GM12872 (cell line): ENCODE results near the gene MROH8.

Experiments
- TF ChIP-seq, protein P1 (sequence below): IDR thresholded peaks from 3 replicates; pipeline ENCODE4 v1.5.1; 2011; ENCODE audit warnings: low read depth, mild to moderate bottlenecking, low read length, moderate library complexity; ENCODE audit not compliant: insufficient read depth

MROH8 gene

DNA sequence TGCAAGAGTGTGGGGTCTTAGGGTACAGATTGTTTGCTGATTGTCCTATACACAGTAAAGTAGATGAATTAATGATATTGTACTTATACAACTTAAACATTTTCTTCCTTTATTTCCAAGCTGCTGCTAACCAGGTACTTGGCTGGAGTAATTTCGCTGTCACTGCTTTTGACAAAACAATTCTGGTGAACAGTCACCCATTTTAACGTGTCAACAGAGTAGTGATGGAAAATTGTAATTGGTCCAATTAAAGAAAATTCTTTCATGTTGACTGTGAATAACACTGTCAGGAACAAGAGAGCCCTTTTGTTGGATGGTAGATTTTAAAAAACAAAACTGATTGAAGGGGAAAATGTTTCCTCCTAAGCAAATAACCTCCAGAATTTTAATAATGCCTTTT, 26.4 kb upstream of the MROH8 start:
- TF ChIP-seq, protein P1, sequence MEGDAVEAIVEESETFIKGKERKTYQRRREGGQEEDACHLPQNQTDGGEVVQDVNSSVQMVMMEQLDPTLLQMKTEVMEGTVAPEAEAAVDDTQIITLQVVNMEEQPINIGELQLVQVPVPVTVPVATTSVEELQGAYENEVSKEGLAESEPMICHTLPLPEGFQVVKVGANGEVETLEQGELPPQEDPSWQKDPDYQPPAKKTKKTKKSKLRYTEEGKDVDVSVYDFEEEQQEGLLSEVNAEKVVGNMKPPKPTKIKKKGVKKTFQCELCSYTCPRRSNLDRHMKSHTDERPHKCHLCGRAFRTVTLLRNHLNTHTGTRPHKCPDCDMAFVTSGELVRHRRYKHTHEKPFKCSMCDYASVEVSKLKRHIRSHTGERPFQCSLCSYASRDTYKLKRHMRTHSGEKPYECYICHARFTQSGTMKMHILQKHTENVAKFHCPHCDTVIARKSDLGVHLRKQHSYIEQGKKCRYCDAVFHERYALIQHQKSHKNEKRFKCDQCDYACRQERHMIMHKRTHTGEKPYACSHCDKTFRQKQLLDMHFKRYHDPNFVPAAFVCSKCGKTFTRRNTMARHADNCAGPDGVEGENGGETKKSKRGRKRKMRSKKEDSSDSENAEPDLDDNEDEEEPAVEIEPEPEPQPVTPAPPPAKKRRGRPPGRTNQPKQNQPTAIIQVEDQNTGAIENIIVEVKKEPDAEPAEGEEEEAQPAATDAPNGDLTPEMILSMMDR, result no peak

DNA sequence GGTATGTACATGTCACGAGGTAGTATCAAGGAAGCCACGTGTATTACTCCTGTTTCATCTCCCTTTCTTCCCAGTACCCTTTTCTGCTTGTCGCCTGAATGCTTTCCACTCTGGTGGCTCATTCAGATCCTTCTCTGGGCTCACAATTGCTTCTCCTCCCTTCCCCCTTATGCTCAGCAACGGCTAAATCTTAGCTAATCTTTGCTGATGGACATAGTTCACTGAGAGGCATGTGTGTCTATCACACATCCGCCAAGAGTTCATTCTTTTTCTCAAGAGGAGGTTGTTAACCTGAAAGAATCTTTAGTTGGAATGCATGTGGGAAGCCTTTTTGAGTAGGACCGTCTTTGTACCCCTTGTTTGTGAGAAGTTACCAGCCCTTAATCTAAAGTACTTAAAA, 25.8 kb upstream of the MROH8 start:
- TF ChIP-seq, protein P1, result no peak

DNA sequence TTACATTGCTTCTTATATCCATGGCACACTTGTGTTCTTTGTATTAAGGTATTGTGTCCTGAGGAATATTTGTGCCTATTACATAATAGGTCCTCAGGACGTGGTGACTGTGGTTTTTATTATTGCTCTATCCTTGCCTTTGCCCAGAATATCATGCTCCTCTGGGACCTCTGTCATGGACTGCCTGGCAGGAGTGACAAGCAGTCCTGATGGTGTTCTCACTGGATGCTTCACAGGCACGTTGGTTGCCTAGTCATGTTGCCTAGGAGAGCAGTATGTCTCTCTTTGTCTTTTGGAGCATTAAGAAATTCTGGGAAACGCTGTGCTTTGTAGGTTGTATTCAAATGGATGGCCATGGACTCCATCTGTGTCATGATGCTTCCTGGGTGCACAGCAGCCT, 24.7 kb upstream of the MROH8 start:
- TF ChIP-seq, protein P1, result no peak

DNA sequence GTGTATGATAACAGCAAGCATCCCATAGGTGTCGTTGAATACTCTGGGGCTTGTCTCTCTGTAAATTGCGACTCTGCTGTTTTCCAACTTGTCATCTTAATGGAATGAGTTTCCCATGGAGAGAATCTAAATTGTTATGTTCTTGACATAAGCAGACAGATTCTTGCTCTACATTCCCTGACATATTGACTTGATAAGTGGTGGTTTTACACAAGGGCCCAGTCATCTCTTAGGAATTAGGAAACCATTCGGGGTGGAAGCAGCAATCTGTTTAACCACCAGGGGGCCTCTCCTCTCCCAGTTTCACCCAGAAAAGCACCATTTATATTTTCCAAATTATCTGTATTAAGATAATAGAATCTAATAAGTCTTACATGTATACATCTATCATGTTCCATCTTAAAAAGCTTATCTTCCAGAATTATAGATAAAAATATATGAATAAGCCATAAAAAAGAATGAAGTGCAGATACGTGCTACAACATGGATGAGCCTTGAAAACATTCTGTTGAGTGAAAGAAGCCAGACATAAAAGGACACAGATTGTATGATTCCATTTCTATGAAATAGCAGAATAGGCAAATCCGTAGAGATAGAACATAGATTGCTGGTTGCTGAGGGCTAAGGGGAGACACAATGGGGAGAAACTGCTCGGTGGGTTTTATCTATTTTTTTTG, 23.1 kb upstream of the MROH8 start:
- TF ChIP-seq, protein P1, result peak; percentile 62

DNA sequence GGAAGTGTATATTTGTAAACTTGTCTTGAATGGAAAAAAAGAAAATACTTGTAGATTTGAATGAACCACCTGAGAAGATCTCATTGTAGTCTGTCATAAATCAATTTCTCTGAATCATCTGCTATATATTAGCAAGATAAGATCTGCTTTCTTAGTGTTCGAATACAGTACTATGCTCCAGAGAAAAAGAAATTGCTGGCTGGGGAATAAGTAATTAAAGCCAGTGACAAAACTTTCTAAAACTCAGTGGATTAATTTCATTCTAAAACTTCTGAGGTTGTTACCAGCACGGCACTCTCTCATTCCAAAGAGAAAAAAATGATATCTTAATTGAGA, 22.4 kb upstream of the MROH8 start:
- TF ChIP-seq, protein P1, result no peak

DNA sequence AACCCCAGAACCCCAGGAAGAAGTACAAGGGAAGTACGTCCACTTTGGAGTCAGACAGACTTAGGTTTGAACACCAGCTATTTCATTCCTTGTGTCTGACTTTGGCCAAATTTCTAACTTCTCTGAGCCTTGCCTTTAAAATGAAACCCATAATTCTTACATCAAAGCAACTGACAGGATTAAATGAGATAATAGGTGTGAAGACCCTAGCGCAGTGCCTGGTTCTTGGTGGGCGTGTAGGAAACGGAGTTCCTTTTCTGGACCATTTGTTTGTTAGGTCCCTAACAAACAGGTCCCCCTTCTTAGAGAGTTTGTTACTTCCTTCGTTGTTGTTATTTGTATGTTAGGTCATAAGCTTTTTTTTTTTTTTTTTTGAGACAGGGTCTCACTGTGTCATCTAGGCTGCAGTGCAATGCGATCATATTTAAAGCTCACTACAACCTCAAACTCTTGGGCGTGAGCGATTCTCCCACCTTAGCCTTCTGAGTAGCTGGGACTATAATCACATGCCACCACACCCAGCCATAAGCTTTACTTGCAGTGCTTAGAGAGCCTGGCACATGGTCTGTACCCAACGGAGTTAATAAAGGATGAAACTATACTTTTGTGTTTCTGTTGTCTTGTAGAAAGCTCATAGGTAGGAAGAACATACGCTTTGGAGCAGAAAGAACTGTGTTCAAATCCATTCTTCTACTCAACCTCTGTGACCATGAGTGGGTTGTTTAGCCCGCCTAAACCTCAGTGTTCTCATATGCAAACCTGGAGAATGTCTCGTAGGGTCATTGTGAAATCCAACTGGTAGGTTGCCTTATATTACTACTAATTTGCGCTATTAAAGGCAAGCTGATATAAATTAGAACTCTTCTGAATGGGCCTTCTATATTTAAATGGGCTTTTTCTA, 21.8 kb upstream of the MROH8 start:
- TF ChIP-seq, protein P1, result no peak

DNA sequence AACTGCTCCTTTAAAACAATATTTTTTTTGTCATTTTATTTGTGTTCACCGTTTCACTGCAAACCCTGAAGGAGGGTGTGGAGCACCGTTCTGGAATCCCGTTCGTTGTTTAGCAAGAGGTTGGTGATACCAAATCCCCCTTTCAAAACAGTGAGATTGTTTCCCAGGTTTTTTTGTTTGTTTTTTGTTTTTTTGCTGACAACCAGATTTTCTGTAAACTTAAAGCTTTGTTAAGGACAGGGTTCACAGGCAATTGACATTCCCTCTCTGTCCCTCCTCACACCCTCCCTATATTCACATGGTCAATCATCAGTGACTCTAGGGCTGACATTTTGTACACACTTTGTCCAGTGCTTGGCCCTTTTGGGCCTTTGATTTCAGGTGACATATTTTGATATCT, 21.0 kb upstream of the MROH8 start:
- TF ChIP-seq, protein P1, result no peak
